ENCODE measurements around the gene CRKL. TPM values are rescaled to one million over a fixed set of nuclear protein-coding genes. Genes with fewer than 3 reads are reported as not detected.

CRKL gene
- total RNA-seq, 1 experiment from 2014 or later = 87.7 TPM

GRCh38 chr22:20904980-20905355, 12.2 kb upstream of the CRKL start:
- CTCF ChIA-PET = interaction anchor here (1.3 to 1.9 kb wide), 2 partner anchors 12 to 19 kb away, joined by 4 to 7 read pairs; partner anchors contain the start of gene CRKL
- TF ChIP-seq CTCF (IDR thresholded peaks at IDR 0.05 in 2 of 3, conservative IDR thresholded peaks at IDR 0.05 in 1 of 3; ENCODE audit: borderline replicate concordance in 1 of 3, insufficient read depth in 1 of 3, low read depth in 2 of 3, low read length in 2 of 3) (no peak), EZH2phosphoT487 (IDR thresholded peaks at IDR 0.05; ENCODE audit: borderline replicate concordance) (no peak), RAD21 (IDR thresholded peaks at IDR 0.05; ENCODE audit: low read depth) (no peak), ZNF274 (IDR thresholded peaks at IDR 0.05; ENCODE audit: low read depth, low read length) (no peak)
- H3K9me3 ChIP-seq (ENCODE audit: control insufficient read depth in 1 of 2, insufficient read depth in 1 of 2, low read depth in 1 of 2, low read length in 2 of 2) = no peaks in the 10 kb centered on the region
- H3K4me3 ChIP-seq (replicated peaks in 1 of 2; ENCODE audit: low read depth in 1 of 2, low read length in 2 of 2) = no peak overlapping the region
- no peaks in the 10 kb centered on the region for H3K79me2 ChIP-seq (ENCODE audit: insufficient read depth, low read length)
- peaks cover 0 to 7% of the 10 kb centered on the region in 2 experiments; a peak in 1 of 4 replicates for H3K4me1 ChIP-seq (ENCODE audit: control insufficient read depth in 1 of 2, insufficient read depth in 2 of 2, low read length in 2 of 2)
- DNase-seq (ENCODE audit: low read depth, low spot score) = no peak
- no peaks in the 10 kb centered on the region for H4K20me1 ChIP-seq (ENCODE audit: insufficient read depth)
- H3K4me2 ChIP-seq (ENCODE audit: low read length) = no peak overlapping the region; the same call in 1 of the 2 replicates
- intact Hi-C loops (cut with micrococcal nuclease) = no loop called here
- H3K9ac ChIP-seq (ENCODE audit: low read length) = no peak overlapping the region
- no TSS peak for BruUV-seq (replicated peaks)
- H2AFZ ChIP-seq (ENCODE audit: low read depth, low read length, poor library complexity, severe bottlenecking) = no peak overlapping the region
- no peak overlapping the region for H3K27ac ChIP-seq (ENCODE audit: low read depth, low read length)
- RAD21 ChIA-PET (ENCODE audit: low non-redundant PET in 1 of 2, low total read pairs in 2 of 2, uncharacterized antibody in 2 of 2, unreplicated experiment in 2 of 2) = no interaction called here
- no peaks in the 10 kb centered on the region for H3K27me3 ChIP-seq (ENCODE audit: insufficient read depth, low read length)
- ATAC-seq = no peak
- H3K9me2 ChIP-seq (ENCODE audit: insufficient read depth) = no peaks in the 10 kb centered on the region
- H3K36me3 ChIP-seq (ENCODE audit: control insufficient read depth in 1 of 2, insufficient read depth in 2 of 2, low read length in 2 of 2) = no peaks in the 10 kb centered on the region
- POLR2A ChIA-PET = no interaction called here

GRCh38 chr22:20905415-20906386, 11.5 kb upstream of the CRKL start:
- H3K4me2 ChIP-seq (ENCODE audit: low read length) = no peak overlapping the region
- no peaks in the 10 kb centered on the region for H3K9me3 ChIP-seq (ENCODE audit: control insufficient read depth in 1 of 2, insufficient read depth in 1 of 2, low read depth in 1 of 2, low read length in 2 of 2)
- ChIA-PET RAD21 (ENCODE audit: low non-redundant PET in 1 of 2, low total read pairs in 2 of 2, uncharacterized antibody in 2 of 2, unreplicated experiment in 2 of 2) (no interaction called here), POLR2A (interaction anchor here (0.6 kb wide), 1 partner anchor 32 kb away, joined by 6 read pairs; no protein-coding TSS in a partner anchor), CTCF (interaction anchor here (0.7 to 1.9 kb wide), 3 partner anchors 11 to 20 kb away, joined by 3 to 7 read pairs (median 4); partner anchors contain the start of gene CRKL)
- no peak overlapping the region for H3K27ac ChIP-seq (ENCODE audit: low read depth, low read length)
- no peaks in the 10 kb centered on the region for H3K9me2 ChIP-seq (ENCODE audit: insufficient read depth)
- H3K79me2 ChIP-seq (ENCODE audit: insufficient read depth, low read length) = no peaks in the 10 kb centered on the region
- no peak overlapping the region for H2AFZ ChIP-seq (ENCODE audit: low read depth, low read length, poor library complexity, severe bottlenecking)
- peaks cover 0 to 7% of the 10 kb centered on the region in 2 experiments; a peak in 1 of 4 replicates for H3K4me1 ChIP-seq (ENCODE audit: control insufficient read depth in 1 of 2, insufficient read depth in 2 of 2, low read length in 2 of 2)
- H3K36me3 ChIP-seq (ENCODE audit: control insufficient read depth in 1 of 2, insufficient read depth in 2 of 2, low read length in 2 of 2) = no peaks in the 10 kb centered on the region
- ATAC-seq (no peak), DNase-seq (ENCODE audit: low read depth, low spot score) (no peak)
- no TSS peak for BruUV-seq (replicated peaks)
- no peaks in the 10 kb centered on the region for H3K27me3 ChIP-seq (ENCODE audit: insufficient read depth, low read length)
- intact Hi-C loops (cut with micrococcal nuclease) = no loop called here
- H3K4me3 ChIP-seq (replicated peaks in 1 of 2; ENCODE audit: low read depth in 1 of 2, low read length in 2 of 2) = no peak overlapping the region
- H3K9ac ChIP-seq (ENCODE audit: low read length) = no peak overlapping the region
- no peaks in the 10 kb centered on the region for H4K20me1 ChIP-seq (ENCODE audit: insufficient read depth)
- TF ChIP-seq CBX3 (IDR thresholded peaks at IDR 0.05; ENCODE audit: low read depth) (no peak), SRF (IDR thresholded peaks at IDR 0.05; ENCODE audit: low read depth) (no peak), EZH2phosphoT487 (IDR thresholded peaks at IDR 0.05; ENCODE audit: borderline replicate concordance) (no peak), TCF7L2 (IDR thresholded peaks at IDR 0.05; ENCODE audit: borderline replicate concordance, extremely low read depth, insufficient read depth, insufficient read length) (no peak), CEBPB (IDR thresholded peaks at IDR 0.05; ENCODE audit: low read depth) (no peak), FOSL1 (IDR thresholded peaks at IDR 0.05; ENCODE audit: low read depth) (no peak), SIN3A (IDR thresholded peaks at IDR 0.05; ENCODE audit: low read depth) (no peak), EZH2 (IDR thresholded peaks at IDR 0.05) (no peak), ZBTB33 (IDR thresholded peaks at IDR 0.05; ENCODE audit: extremely low read depth, insufficient replicate concordance, low read length) (no peak), EGR1 (IDR thresholded peaks at IDR 0.05; ENCODE audit: low read depth) (no peak), RAD21 (IDR thresholded peaks at IDR 0.05; ENCODE audit: low read depth) (no peak), ELF1 (IDR thresholded peaks at IDR 0.05; ENCODE audit: borderline replicate concordance, low read depth) (no peak)

All from HCT116 (cell line).